Left forelimb (tissue), 1 donor: ENCODE measurements around the gene ARFRP1.
"Not testable (repeated sequence)": the region's sequence is repeated elsewhere in the genome, so short reads cannot be mapped to it uniquely, and the experiment has no call there.

Experiments used
- DNase-seq: peaks from one replicate; pipeline ENCODE4 v3.0.0-alpha.2; 2018; ENCODE audit warnings: low spot score

ARFRP1 gene

DNA sequence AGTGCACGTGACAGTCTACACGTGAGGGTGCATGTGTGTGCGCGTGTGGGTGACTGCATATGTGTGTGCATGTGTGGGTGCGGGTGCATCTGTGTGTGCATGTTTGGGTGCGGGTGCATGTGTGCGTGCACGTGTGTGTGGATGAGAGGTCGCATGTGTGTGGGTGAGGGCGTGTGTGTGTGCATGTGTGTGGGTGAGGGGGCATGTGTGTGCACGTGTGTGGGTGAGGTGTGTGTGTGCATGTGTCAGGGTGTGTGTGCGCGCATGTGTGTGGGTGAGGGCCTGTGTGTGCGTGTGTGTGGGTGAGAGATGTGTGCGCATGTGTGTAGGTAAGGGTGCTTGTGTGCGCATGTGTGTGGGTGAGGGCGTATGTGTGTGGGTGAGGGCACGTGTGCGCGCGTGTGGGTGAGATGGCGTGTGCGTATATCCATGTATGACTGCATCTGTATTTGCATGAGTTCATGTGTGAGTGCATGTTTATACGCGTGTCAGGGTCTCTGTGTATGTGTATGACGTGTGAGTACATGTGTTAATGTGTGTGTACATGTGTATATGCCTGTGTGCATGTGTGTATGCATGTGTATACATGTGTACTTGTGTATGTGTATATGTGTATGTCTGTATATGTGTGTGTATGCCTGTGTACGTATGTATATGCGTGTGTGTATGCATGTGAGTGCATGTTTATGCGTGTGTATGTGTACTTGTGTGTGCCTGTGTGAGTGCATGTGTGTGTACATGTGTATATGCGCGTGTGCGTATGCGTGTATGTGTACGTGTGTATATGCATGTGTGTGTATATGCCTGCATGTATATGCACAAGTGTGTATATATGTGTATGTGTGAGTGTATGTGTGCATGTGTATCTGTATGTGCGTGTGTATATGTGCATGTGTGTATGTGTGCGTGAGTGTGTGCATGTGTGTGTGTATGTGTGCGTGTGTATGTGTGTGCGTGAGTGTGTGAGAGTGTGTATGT lies 24.6 kb upstream of the ARFRP1 start:
- DNase-seq = no peak

GRCh38 chr20:63731410-63731809 lies 23.6 kb upstream of the ARFRP1 start:
- no peak for DNase-seq

DNA sequence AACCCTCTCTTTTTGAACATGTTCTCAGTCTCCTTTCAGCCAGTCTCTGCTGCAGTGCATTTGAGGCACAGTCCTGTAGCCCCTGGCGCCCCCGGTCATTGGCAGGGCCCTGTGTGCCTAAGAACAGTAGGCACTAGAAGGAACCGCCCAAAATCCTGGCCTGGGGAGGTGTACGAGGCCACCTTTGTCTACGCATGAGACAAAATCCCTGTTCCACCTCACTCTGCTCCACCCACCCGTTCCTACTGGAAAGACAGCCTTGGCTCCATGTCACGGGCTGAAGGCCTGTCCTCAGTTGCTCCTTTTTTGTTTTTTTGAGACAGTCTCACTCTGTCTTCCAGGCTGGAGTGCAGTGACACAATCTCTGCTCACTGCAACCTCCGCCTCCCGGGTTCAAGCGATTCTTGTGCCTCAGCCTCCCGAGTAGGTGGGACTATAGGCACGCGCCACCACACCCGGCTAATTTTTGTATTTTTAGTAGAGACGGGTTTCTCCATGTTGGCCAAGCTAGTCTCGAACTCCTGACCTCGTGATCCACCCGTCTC lies 22.5 kb upstream of the ARFRP1 start:
- not testable (repeated sequence) for DNase-seq

DNA sequence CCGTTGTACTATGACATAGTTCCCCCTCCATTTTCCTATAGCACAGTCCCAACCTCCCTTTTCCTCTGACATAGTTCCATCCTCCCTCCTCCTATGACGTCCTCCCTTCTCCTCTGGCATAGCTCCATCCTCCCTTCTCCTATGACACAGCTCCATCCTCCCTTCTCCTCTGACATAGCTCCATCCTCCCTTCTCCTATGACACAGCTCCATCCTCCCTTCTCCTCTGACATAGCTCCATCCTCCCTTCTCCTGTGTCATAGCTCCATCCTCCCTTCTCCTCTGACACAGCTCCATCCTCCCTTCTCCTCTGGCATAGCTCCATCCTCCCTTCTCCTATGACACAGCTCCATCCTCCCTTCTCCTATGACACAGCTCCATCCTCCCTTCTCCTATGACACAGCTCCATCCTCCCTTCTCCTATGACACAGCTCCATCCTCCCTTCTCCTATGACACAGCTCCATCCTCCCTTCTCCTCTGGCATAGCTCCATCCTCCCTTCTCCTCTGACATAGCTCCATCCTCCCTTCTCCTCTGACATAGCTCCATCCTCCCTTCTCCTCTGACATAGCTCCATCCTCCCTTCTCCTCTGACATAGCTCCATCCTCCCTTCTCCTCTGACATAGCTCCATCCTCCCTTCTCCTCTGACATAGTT lies 15.3 kb upstream of the ARFRP1 start:
- not testable (repeated sequence) for DNase-seq

DNA sequence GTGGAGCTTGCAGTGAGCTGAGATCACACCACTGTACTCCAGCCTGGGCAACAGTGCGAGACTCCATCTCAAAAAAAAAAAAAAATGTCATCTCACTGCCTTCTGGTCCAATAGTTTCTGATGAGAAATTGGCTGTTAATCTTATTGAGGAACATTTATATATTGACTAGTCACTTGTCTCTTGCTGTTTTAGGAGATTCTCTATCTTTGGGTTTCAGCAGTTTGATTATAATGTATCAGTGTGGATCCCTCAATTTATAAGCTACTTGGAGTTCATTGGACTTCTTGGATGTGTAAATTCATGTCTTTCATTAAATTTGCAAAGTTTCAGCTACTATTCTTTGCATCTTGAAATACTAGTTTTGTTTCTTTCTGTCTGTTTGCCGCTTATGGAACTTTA lies 11.2 kb upstream of the ARFRP1 start:
- DNase-seq = no peak

DNA sequence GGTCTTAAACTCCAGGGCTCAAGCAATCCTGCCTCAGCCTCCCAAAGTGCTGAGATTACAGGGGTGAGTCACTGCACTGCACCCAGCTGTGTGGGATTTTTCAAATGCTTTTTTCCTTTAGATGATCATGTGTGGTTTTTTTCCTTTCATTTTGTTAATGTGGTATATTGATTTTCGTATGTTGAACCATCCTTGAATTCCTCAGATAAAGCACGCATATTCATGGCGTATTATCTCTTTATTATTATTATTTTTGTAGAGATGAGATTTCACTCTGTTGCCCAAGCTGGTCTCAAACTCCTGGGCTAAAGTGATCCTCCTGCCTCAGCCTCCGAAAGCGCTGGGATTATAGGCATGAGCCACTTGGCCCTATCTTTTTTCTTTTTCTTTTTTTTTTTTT lies 7.1 kb upstream of the ARFRP1 start:
- no peak for DNase-seq

DNA sequence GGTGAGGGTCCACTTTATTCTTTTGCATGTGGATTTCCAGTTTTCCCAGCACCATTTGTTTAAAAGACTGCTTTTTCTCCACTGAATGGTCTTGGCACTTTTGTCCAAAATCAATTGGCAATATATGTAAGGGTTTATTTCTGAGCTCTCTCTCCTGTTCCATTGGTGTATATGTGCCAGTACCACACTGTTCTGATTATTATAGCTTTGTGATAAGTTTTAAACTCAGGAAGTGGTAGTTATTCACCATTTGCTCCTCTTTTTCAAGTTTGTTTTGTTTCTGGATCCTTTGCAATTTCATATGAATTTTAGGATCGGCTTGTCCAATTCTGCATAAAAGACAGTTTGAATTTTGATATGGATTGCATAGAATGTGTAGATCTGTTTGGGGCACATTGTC lies 4.4 kb upstream of the ARFRP1 start:
- DNase-seq = no peak

GRCh38 chr20:63711085-63711645 lies 3.4 kb upstream of the ARFRP1 start:
- DNase-seq = no peak

DNA sequence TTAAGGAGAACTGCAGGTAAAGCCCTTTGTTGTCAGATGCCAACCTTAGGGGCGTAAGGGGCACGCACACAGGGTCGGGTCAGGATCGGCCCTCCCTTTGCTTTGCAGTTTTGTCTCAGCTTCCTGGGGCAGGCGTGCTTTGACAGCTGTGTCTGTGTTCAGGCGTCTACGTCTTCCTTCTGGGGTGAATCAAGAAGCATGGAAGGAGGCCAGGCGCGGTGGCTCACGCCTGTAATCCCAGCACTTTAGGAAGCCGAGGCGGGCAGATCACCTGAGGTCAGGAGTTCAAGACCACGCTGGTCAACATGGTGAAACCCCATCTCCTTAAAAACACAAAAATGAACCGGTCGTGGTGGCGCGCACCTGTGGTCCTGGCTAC lies 1.4 kb upstream of the ARFRP1 start:
- DNase-seq = no peak

GRCh38 chr20:63708301-63709148 lies 749 bp upstream of the ARFRP1 start:
- DNase-seq = no peak

- DNase-seq = no peak
Measured at GRCh38 chr20:63706852-63707557, 771 bp downstream of the ARFRP1 start.

DNA sequence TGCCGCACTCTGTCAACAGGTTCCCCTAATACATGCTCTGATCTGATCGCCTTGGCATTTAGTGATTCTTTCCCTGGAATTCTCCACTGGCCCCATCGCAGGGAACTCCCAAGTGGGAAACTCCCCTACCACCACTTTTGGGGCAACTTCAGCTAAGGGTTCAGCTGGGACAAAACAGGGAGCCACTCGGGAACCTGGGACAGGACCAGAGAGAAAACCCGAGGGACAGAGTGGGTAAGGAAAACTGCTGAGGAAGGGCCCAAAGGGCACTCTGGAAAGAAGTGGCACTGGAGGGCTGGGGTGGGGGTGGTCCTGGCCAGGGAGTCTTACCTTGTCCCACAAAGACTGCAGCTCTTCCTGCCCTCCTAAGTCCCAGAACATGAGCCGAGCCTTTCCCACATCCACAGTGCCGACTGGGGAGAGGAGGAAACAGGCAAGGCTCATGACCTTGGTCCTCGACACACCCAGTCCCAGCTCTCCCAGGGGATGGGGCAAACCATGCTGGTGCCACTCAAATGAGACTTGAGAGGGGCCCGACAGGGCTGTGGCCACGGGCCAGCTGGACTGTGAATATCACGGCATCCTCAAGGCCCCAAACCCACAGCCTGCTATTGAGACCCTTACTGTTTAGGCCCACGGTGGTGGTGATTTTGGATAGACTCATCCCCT lies 1.6 kb downstream of the ARFRP1 start:
- DNase-seq = no peak

GRCh38 chr20:63705232-63706026 lies 2.3 kb downstream of the ARFRP1 start:
- DNase-seq = no peak

GRCh38 chr20:63704749-63705117 lies 3.0 kb downstream of the ARFRP1 start:
- no peak for DNase-seq

GRCh38 chr20:63703976-63704748 lies 3.6 kb downstream of the ARFRP1 start:
- DNase-seq = no peak

- DNase-seq = no peak
Measured at GRCh38 chr20:63703471-63703975, 4.3 kb downstream of the ARFRP1 start.

DNA sequence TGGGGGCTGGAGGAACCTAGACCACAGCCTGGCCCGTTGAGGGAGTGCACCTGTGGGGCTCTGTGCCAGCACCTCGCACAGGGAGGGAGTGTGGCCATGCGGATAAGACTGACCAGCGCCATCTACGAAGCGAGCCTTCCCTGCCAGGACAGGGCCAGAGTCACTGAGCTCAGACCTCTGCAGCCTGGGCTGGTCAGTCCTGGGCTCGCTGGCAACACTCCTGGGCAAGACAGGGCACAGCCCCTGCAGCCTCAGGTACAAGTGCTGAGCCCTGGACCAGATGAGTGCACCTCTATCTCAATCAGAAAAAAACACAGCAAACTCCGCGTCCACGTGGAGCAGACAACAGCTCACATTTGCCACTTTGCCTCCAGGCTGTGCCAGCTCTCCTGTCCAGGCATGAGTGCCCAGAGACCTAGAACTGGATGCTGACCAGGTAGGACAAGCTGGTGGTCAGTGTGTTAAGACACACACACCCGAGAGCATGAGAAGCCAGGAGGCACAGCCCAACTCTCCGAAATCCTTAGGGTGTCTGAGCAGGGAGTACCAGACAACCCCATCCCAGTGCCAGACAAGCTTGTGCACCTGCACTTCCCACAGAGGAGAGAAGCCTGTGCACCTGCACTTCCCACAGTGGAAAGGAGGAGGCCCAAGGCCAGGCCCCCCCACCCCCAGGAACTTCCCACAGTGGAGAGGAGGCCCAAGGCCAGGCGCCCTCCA lies 4.9 kb downstream of the ARFRP1 start:
- DNase-seq = no peak

DNA sequence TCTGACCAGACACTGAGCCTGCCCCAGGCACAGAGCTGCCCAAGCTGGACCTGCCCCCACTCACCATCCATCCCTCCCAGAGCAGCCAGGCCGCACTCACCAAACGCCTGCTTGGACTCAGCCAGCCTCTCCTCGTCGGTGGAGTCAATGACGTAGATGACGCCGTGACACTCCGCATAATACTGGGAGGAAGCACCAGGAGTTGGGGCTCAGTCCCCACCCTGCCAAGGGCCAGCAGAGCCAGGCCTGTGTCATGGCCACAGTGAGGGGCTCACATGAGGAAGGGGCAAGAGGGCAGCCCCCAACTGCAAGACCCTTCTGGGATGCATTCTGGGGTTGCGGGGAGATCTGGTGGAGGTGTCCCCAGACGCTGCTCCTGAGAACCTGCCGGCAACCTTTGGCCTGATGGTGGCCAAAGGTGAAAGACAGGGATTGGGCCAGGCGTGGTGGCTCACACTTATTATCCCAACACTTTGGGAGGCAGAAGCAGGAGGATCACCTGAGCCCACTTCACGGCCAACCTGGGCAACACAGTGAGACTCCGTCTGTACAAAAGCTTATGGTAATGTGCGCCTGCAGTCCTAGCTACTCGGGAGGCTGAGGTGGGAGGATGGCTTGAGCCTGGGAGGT lies 5.6 kb downstream of the ARFRP1 start:
- DNase-seq = no peak
